GM12872 (cell line): ENCODE data around the gene PRELID3B.

ENCODE experiments used
- TF ChIP-seq, protein P1 (sequence below): IDR thresholded peaks from 3 replicates; pipeline ENCODE4 v1.5.1; 2011; ENCODE audit warnings: low read depth, mild to moderate bottlenecking, low read length, moderate library complexity; ENCODE audit not compliant: insufficient read depth

PRELID3B gene

DNA sequence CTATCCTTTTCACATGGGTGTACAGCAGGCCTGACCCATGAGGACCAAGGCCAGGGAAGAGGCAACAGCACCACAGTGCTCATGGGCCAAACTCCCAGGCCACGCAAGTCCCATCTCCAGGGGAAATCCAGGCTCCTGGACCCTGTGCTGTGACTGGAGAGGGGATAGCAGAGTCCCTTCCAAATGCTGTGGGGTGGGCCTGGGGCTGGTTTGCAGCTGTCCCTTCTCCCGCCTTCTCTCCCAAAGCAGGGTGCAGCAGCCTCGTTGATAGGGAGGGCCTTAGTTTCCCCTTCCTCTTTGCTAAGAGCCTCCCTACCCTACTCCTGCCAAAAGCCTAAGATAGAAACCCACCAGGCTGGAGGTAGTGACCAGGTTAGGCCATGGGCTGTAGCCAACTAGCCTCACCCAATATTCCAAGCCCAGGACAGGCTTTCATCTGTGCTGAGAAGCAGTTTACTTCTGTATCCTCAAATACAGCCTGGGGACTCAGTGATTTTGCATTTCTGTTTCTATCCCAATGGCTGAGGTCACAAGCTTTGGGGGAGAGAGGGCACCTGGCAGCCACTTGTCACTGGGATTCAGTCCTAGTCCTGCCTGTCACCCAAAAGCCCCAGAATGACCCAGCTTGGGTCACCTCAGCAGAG lies 36.9 kb downstream of the PRELID3B start:
- TF ChIP-seq, protein P1, sequence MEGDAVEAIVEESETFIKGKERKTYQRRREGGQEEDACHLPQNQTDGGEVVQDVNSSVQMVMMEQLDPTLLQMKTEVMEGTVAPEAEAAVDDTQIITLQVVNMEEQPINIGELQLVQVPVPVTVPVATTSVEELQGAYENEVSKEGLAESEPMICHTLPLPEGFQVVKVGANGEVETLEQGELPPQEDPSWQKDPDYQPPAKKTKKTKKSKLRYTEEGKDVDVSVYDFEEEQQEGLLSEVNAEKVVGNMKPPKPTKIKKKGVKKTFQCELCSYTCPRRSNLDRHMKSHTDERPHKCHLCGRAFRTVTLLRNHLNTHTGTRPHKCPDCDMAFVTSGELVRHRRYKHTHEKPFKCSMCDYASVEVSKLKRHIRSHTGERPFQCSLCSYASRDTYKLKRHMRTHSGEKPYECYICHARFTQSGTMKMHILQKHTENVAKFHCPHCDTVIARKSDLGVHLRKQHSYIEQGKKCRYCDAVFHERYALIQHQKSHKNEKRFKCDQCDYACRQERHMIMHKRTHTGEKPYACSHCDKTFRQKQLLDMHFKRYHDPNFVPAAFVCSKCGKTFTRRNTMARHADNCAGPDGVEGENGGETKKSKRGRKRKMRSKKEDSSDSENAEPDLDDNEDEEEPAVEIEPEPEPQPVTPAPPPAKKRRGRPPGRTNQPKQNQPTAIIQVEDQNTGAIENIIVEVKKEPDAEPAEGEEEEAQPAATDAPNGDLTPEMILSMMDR: no peak

DNA sequence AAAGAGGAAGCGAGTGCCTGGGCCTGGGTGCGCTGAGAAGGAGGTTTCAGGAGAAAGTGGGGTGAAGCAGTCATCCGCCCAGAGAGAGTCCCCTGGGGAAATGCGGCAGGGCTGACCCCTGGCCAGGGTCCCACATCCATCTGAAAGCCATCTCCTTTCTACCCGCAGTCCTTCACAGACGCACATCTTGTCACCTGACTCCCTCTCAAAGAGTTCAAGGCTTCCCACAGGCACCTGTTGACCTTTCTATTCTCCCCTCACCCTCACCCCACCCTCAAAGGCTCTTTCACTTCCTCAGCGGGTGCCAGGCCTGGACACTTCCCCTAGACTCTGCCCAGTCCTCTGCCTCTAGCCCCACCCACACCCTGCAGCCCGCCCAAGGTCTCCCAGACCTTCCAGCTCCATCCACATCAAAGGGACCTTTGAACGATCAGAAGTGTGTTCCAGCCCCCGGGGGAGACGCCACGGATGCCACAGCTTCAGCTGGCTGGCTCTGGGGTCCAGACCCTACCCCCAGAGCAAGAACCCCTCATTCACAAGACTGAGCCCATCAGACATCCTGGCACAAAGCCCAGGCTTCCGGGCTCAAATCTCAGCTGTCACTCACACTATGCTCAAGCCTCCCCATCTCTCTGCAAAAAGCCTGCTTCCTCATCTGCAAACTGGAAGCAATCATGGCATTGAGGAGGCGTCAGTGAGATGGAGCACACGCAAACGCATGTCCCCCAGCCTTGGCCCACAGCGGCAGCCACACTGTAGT lies 37.6 kb downstream of the PRELID3B start:
- TF ChIP-seq, protein P1: no peak

DNA sequence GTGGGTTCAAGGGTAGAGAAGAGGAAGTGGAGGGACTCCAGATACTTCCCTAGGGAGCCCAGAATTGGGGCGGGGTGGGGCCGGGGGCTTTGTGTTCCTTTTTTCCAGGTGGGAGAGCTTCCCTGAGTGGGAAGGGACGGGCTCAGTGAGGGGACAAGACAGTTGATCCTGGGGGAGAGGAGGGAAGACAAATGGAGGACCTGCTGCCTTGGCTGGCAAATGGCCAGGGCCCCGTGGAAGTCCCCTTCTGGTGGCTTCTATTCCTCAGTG lies 38.2 kb downstream of the PRELID3B start:
- TF ChIP-seq, protein P1: no peak

DNA sequence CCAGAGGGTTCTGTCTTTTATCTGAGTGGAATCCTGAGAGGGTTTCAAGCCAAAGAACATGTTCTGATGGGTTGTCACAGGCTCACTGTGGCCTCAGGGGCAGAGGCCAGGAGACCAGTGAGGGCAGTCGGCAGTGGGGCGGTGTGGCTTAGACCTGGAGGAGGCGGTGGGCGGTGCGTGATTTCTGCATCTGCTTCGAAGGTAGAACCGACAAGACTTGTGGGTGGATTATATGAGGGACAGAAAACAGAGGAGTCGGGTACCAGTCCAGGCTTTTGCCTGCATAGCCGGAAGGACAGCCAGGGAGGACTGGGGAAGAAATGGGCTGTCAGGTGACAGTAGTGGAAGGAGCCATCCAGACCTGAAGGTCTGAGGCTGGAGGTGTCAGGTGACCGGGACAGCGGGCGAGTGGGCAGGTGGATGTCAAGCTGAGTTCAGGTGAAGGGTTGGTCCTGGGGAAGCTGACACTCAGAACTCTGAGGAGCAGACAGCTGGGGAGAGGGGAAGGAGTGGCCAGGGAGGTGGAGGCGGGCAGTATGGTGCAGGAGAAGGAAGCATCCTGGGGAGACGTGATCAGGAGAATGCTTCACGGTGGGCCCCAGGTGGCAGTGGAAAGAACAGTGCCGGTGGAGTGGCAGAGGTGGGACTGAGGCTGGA lies 38.6 kb downstream of the PRELID3B start:
- TF ChIP-seq, protein P1: no peak

DNA sequence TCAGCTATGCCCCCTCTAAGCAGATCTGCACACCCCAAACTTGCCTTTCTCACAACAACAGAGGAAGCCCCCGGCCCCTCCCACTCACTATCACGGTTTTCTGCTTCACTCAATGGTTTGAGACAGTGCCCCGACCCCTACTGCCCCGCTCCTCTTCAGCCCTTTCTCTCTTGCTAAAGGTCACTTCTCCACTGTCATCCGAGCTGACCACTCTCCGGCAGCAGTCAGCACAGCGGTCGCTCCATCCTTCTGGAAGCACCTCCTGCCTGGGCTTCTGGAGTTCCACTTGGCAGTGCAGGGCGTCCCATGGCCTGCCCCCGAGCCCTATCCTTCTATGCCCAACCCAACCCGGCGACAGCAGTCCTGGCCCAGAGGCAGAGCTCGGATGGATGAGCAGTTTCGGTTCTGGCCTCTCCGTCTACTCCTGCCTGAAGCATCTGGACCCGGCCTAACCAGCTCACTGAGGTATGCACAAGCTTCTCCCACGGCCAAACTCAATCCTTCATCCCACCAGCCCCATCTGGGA lies 39.6 kb downstream of the PRELID3B start:
- TF ChIP-seq, protein P1: no peak

DNA sequence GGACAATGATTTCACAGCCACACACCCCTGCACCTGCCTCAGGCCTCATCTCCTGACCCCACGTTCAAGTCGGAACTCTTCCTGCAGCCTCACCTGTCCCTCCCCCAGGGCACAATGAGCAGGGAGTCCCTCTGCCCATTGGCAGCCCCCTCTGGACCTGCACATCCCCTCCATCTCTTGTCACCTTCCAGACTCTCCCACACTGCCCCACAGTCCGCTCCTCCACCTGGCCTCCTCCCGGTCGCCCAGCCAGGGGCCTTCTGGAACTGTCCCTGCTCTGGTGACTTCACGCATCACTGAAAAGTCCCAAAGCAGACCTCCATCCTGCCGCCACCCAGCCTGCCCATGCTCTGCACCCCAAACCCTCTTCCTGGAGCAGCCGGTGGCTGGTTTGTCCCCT lies 40.2 kb downstream of the PRELID3B start:
- TF ChIP-seq, protein P1: no peak

DNA sequence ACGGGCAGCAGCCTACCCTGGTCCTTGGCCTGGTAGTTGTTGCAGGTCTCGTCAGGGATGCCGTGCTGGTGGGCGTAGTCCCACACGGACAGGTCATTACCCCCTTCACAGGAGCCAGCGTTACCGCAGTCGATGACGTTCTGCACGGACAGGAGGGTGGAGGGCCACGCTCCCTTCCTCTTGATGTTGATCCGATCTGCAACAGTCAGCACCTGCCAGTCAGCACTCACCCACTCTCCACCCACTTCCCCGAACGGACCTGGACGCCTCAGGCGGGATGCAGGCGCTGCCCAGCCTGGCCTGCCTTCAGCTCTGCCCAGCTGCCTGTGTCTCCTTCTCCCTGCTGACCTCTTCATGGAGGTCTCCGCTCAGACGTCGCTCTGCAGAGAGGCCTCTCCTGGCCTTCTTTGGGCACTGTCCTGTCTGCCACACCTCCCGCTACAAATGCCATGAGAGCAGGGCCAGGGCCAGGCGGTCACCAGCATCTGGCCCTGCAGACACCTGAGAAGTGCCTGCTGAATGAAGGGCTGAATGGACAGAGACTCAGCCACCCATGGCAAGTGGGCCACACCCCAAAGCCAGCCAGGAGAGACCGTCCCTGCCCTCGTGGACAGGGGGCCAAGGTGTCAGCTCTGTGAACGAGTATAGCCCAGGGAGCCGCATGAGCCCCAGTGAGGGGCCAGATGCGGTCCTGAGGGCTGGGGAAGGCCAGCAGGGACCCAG lies 41.0 kb downstream of the PRELID3B start:
- TF ChIP-seq, protein P1: no peak
